ENCODE data around the gene LINGO3. TPM values are rescaled to one million over a fixed set of nuclear protein-coding genes. Genes with fewer than 3 reads are reported as not detected.

Gene LINGO3
- total RNA-seq, 1 donor from 2014 or later = 0.60 TPM

GRCh38 chr19:2341244-2341751 is 33.3 kb upstream of the LINGO3 start:
- TF ChIP-seq CTCF (IDR thresholded peaks at IDR 0.05; ENCODE audit: unreplicated experiment) = no peak
- Mint-ChIP-seq H3K4me1 (peaks cover 33% of the 10 kb centered on the region), H3K4me3 (peak overlapping the region; percentile 29), H3K36me3 (peaks cover 10% of the 10 kb centered on the region), H3K27me3 (ENCODE audit: low read depth) (no peaks in the 10 kb centered on the region), H3K27ac (peak overlapping the region; percentile 93), H3K9me3 (no peaks in the 10 kb centered on the region)
- DNase-seq (ENCODE audit: low spot score in 2 of 2, unreplicated experiment in 2 of 2) = no peak

- Mint-ChIP-seq H3K36me3 (peaks cover 11% of the 10 kb centered on the region), H3K9me3 (no peaks in the 10 kb centered on the region), H3K27ac (peak overlapping the region; percentile 86), H3K4me1 (peaks cover 36% of the 10 kb centered on the region), H3K4me3 (no peak overlapping the region), H3K27me3 (ENCODE audit: low read depth) (no peaks in the 10 kb centered on the region)
- no peak for DNase-seq (ENCODE audit: low spot score in 2 of 2, unreplicated experiment in 2 of 2)
- TF ChIP-seq CTCF (IDR thresholded peaks at IDR 0.05; ENCODE audit: unreplicated experiment) = no peak
Observed at GRCh38 chr19:2340496-2341243, 32.7 kb upstream of the LINGO3 start.

GRCh38 chr19:2339644-2340310 is 31.8 kb upstream of the LINGO3 start:
- no peak for TF ChIP-seq CTCF (IDR thresholded peaks at IDR 0.05; ENCODE audit: unreplicated experiment)
- no peak overlapping the region for H3K27ac Mint-ChIP-seq
- peaks cover 34% of the 10 kb centered on the region for H3K4me1 Mint-ChIP-seq
- H3K4me3 Mint-ChIP-seq = no peak overlapping the region
- no peak for DNase-seq (ENCODE audit: low spot score in 2 of 2, unreplicated experiment in 2 of 2)
- no peaks in the 10 kb centered on the region for H3K27me3 Mint-ChIP-seq (ENCODE audit: low read depth)
- peaks cover 9% of the 10 kb centered on the region for H3K36me3 Mint-ChIP-seq
- no peaks in the 10 kb centered on the region for H3K9me3 Mint-ChIP-seq

GRCh38 chr19:2338751-2339643 is 31.0 kb upstream of the LINGO3 start:
- Mint-ChIP-seq H3K27me3 (ENCODE audit: low read depth) (no peaks in the 10 kb centered on the region), H3K4me3 (no peak overlapping the region), H3K9me3 (no peaks in the 10 kb centered on the region), H3K36me3 (peaks cover 9% of the 10 kb centered on the region), H3K4me1 (peaks cover 34% of the 10 kb centered on the region), H3K27ac (peak overlapping the region; percentile 12)
- DNase-seq (ENCODE audit: low spot score in 2 of 2, unreplicated experiment in 2 of 2) = no peak
- no peak for TF ChIP-seq CTCF (IDR thresholded peaks at IDR 0.05; ENCODE audit: unreplicated experiment)

- Mint-ChIP-seq H3K4me3 (no peak overlapping the region), H3K27me3 (ENCODE audit: low read depth) (no peaks in the 10 kb centered on the region), H3K27ac (peak overlapping the region; percentile 94), H3K4me1 (peaks cover 41% of the 10 kb centered on the region), H3K36me3 (peaks cover 9% of the 10 kb centered on the region), H3K9me3 (no peaks in the 10 kb centered on the region)
- TF ChIP-seq CTCF (IDR thresholded peaks at IDR 0.05; ENCODE audit: unreplicated experiment) = no peak
- DNase-seq (ENCODE audit: low spot score in 2 of 2, unreplicated experiment in 2 of 2) = no peak
Observed at GRCh38 chr19:2338055-2338615, 30.2 kb upstream of the LINGO3 start.
